Left ventricle myocardium superior (tissue), 1 donor: ENCODE measurements around the gene CLIC1. TPM values are rescaled to one million over a fixed set of nuclear protein-coding genes. Genes with fewer than 3 reads are reported as not detected.

ENCODE experiments used
- ATAC-seq: fragments of 200-7000 bp; cut with Tn5 transposase; one replicate; pipeline ENCODE4 v1.9.1; 2020; ENCODE audit warnings: mild to moderate bottlenecking, moderate library complexity
- DNase-seq: peaks from one replicate; pipeline ENCODE4 v3.0.0-alpha.2; 2020
- intact Hi-C: fragments of 100-400 bp; cut with micrococcal nuclease; formaldehyde crosslinking; loops from one replicate; pipeline ENCODE4 v1.11.0; 2022
- total RNA-seq: library from RNA; stranded (reverse); fragmentation: NEBNext Ultra II Directional; extraction: Animal tissue kit (Norgen Biotek cat#: 25700); gene quantifications from one replicate; pipeline ENCODE4 v1.2.1, GENCODE V29; 2021
- donor health status: DM: no; HTN: yes; CAD: no; lungs with severe emphysema.

Gene CLIC1
- total RNA-seq, 1 donor from 2014 or later = 77.4 TPM

DNA sequence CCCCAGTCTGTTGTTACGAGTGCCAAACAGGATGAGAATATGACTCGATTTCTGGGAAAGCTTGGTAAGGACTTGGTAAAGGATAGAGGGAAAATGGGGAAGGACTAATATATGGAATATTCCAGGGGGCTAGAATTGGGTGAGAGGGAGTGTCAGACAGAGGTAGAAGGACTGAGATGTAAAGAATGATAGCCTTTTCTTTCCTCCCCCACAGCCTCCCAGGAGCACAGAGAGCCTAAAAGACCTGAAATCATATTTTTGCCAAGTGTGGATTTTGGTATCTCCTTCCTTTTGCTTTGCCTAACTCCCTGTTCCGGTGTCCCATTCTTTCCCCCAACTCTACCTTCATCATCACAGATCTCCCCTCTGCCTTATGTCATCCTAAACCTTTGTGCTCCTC lies 6.6 kb upstream of the CLIC1 start:
- no peak for DNase-seq
- intact Hi-C loops = no loop called here

DNA sequence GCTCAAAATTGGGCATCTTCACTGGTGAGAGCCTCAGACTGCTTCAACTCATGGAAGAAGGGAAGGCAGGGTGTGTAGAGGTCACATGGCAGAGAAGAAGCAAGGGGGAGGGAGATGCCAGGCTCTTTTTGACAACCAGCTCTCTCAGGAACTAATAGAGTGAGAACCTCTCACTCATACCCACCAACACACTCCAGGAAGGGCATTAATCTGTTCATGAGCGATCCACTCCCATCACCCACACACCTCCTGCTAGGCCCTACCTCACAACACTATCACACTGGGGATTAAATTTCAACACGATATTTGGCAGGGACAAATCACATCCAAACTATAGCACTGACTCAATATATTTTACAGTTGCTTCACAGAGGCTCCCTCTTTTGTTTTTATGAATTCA lies 5.5 kb upstream of the CLIC1 start:
- intact Hi-C loops = no loop called here
- ATAC-seq (no peak), DNase-seq (no peak)

More for the DNA sequence above, 6.6 kb upstream of the CLIC1 start:
- no peak for ATAC-seq

DNA sequence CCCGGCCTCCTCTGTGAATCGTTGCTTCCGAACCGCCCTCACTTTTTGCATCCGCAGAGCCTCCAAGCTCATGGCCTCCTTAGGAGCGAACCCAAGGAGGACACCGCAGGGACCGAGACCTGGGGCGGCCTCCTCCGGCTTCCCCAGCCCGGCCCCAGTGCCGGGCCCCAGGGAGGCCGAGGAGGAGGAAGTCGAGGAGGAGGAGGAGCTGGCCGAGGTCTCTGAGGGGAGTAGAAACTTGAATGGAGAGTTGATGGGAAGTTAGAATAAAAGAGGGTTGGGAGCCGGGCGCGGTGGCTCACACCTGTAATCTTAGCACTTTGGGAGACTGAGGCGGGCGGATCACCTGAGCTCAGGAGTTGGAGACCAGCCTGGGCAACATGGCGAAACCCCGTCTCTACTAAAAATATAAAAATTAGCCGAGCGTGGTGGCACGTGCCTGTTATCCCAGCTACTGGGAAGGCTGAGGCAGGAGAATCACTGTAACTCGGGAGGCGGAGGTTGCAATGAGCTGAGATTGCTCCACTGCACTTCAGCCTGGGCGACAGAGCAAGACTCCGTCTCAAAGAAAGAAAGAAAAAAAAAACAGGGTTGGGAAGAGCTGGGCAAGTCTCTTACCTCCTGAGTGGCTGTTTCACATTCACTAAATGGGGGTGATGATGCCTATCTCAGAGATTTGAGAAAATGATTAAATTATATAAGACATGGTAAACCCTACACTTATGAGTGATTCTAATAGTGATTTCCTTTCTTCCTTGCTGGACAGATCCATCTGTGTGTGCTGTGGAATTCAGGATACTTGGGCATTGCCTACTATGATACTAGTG lies 4.3 kb upstream of the CLIC1 start:
- DNase-seq = peak; percentile 49

GRCh38 chr6:31739639-31740396 lies 3.5 kb upstream of the CLIC1 start, which contains the start of gene MSH5:
MSH5 (plus strand) TSS chr6:31740005; CDS start chr6:31740467, 462 bp downstream.
- peak; percentile 98 for DNase-seq
- intact Hi-C loops = no loop called here
- ATAC-seq = peak; percentile 94

More for the DNA sequence above, 4.3 kb upstream of the CLIC1 start:
- intact Hi-C loops = no loop called here
- peak; percentile 1 for ATAC-seq

DNA sequence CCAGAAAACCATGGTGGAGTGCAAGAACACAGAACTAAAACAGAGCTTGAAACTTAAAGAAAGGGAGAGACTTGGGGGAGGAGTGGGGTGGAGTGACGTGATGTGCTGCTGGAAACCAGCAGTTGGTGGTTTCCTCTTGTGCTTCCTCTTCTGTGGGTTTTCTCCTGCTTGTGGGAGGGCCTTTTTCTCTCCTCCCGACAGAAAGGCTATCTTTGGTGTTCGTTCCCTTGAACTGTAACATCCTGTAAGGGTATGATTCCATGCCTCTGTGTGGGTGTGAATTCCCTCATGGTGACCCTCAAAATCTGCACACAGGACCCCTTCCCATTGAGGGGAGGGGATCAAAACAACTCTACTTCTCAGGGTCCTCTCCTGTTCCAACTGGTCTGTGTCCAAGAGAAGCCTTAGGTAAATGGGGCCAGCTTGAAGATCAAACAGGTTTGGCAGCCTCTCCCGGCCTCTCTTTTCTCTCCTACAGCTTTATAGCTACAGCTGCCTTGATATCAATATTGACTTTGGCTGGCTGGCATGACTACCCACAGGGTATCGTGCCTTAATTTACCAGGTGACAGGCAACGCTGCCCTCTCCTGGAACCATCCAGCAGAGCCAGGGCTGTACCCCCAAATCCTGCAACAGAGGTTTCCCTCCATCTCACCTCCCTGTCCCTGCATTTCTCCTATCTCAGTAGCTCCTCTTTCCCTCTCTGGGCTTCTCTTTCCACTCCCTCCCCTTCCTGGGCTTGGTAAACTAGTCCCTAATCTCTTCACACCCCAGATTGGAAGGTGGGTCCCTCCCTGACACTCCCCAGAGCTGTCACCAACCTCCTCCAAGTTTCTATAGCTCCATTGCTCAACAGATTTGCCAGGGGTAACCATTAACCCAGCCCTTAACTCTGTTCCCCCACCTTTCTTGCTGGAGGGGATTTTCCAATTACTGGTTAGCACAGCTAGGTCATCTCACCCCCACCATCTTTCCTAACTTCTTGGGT lies 2.0 kb upstream of the CLIC1 start:
- intact Hi-C loops = no loop called here
- ATAC-seq (no peak), DNase-seq (no peak)

DNA sequence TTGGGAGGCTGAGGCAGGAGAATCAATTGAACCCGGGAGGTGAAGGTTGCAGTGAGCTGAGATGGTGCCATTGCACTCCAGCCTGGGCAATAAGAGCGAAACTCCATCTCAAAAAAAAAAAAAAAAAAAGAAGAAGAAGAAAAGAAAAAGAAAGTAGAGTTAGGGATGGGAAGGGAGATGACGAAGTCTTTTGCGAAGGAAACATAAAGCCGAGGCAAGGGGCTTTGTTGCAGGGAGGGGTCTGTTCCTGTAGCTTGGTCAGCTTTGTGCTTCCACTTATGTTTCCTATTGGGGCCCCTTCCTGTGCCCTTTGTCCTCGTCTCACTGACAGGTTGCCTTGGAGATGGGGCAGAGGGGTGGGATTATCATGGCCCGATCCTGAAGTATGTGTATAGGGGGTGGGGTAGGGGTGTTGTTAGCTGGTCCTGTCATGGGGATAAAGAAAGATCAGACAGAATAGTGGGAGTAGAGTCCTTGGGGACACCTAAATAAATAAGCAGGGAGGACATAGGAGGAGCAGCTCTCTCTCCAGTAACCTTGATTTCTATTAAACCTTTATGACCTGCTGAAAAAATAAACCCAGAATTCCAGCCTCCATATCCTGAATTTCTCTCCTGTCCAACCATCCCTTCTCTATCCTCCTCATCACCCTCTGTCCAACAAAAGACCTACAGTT lies 1.1 kb upstream of the CLIC1 start:
- ATAC-seq (no peak), DNase-seq (no peak)
- intact Hi-C loops = no loop called here

DNA sequence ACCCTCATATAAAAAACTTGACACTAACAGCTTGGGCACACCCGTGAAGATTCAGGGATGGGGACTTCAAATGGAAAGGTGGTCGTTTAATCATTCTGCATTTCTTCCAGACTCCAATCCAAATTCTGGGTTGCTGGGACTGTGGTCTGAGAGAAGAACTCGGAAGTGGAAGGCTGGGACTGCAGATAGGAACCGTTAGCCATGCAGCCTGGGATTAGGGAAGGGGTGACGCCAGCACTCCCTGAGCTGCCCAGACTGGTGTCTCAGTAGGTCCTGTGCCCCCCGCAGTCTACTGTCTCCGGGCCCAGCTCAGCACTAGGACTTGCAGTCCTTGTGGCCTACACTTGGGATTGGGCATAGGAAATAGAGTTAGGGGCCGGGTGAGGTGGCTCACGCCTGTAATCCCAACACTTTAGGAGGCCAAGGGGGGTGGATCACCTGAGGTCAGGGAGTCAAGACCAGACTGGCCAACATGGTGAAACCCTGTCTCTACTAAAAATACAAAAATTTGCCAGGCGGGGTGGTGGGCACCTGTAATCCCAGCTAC lies 511 bp upstream of the CLIC1 start:
- peak; percentile 37 for DNase-seq
- ATAC-seq = no peak
- intact Hi-C loops = no loop called here

DNA sequence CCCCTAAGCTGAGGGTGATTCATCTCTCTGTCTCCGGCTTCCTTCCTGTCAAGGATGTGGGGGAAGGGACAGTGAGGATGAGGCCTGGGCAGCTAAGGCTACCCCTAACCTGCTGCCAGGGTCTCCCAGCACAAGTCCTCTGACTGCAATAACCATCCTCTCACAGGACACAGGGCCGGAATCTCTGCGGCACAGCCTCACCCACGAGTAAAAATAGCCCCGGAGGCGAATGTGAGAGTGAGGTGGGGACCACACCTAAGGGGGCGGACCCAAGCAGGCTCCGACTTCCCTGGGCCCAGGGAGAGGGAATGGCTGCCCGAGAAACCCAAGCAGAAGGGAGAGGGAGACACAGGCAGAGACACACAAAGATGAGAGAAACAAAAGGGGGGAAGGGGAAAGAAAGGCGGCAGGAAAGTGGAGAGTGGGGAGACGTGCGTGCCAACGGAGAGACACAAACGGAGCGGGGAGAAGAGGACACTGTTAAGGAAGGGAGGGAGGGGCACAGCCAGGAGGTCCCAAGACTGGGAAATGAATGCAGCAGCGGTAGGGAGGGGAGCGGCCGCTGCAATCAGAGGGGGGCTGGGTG lies 1.4 kb downstream of the CLIC1 start:
- intact Hi-C loops = no loop called here
- ATAC-seq (peak; percentile 3), DNase-seq (peak; percentile 51)

- intact Hi-C loops = no loop called here
- ATAC-seq = no peak
These were observed 2.0 kb downstream of the CLIC1 start for GRCh38 chr6:31734247-31734820.

DNA sequence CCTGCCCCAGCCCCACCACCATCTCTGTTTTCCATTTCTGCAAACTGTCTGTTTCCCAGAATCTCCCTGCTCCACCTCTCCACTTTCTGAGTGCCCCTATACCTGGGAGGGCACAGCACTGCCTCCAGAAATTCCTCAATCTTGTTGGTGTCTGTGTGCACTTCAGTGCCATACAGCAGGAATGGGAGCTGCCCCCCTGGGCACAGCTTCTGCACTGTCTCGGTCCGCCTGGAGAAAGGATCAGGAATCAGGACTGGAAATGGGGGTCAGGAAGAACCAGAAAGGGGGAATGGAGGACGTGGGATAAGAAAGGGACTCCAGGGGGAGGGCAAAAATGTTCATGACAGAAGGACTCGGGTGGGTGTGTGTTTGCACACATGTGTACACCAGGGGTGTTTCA lies 2.6 kb downstream of the CLIC1 start:
- DNase-seq = no peak
- ATAC-seq = no peak
- intact Hi-C loops = no loop called here

More at GRCh38 chr6:31734247-31734820, 2.0 kb downstream of the CLIC1 start:
- no peak for DNase-seq

DNA sequence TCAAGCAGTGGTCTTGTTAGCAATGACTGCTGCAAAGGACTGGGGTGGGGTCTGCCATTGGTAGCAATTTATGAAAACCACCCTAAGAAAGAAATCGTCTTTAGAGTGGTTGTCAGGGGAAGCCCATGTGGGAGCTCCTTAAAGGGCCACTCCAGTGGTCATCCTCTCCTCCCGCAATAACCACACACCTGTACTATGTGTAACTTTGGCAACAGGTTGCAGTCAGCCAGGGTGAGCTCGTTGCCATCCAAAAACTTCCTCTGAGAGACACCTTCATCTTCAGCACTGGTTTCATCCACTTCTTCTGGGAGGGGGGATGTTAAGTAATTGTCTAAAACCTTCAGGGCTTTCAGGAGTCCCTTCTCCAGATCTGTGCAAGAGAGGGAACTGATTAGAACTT lies 4.3 kb downstream of the CLIC1 start:
- ATAC-seq = no peak
- intact Hi-C loops = no loop called here
- DNase-seq = no peak

- DNase-seq = no peak
- intact Hi-C loops = no loop called here
- no peak for ATAC-seq
These were observed 5.7 kb downstream of the CLIC1 start for GRCh38 chr6:31730631-31731086.

DNA sequence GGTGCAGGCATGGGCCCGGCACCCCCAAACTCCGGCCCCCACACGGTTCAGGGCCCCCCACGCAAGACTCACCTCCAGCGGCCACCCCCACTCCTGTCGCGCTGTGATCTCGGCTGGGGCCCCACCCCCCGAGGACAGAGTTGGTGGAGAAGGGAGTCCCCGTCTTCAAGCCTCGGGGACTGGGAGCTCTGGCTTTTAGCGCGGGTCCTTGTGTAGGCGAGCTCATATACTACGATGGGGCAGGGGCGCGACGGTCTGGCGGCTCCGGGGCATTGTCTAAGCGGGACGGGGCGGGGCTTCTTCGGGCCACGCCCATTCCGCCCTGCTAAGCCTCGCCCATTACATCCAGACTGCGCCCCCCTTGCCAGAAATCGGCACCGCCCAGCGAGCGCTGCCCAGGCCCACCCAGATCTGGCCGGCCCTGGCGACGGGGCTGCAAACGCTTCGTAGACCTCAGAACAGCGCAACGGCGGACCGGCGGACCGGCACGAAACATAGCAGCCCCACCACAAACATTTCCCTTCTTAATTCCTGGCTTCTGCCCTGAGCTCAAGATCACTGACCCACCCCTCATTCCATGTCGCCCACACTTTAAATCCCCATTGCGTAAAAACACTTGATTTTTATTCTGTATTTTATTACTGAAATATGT lies 6.2 kb downstream of the CLIC1 start:
- ATAC-seq (peak; percentile 86), DNase-seq (peak; percentile 96)
- intact Hi-C loops = no loop called here

DNA sequence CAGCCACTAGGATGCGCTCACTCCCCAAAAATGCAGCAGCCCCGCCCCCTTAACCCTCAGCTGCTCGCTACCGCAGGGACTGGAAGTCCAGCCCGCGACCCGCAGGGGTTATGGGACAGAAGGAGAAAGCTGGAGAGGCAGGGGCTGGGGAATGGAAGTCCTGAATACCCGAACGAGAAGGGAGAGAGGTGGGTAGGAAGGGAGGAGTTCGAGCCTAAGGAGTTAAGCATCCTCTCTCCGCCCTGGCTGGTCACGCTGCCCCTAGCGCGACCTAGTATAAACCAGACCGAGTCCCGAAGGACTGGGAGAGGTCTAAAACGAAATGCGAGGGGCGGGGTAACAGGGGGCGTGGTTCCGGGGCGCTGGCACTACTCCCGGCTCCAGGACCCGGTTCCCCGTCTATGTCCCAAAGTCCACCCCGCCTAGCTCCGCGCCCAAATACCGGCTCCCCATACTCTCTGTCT lies 6.8 kb downstream of the CLIC1 start:
- ATAC-seq (peak; percentile 88), DNase-seq (peak; percentile 95)
- intact Hi-C loops = no loop called here

GRCh38 chr6:31728767-31729514 lies 7.4 kb downstream of the CLIC1 start, which contains the start of gene DDAH2:
DDAH2 (minus strand) TSS chr6:31729299; CDS start chr6:31729161, 138 bp downstream.
- intact Hi-C loops = no loop called here
- ATAC-seq = peak; percentile 47
- DNase-seq = peak; percentile 45
